C1 segment of cervical spinal cord (tissue), 14 donors: ENCODE data around the gene S1PR5.
"Not testable (repeated sequence)": the region's sequence is repeated elsewhere in the genome, so short reads cannot be mapped to it uniquely, and the experiment has no call there.

Experiments used
- DNase-seq, 14 donors: peaks; one replicate each; lab custom pipeline; 2025; lab: John Stamatoyannopoulos, UW

S1PR5 gene

GRCh38 chr19:10544753-10545251 is 27.6 kb upstream of the S1PR5 start:
- DNase-seq = peak in 1 of 14 donors; percentile 17

GRCh38 chr19:10544242-10544752 is 27.1 kb upstream of the S1PR5 start:
- peak in 1 of 14 donors; percentile 46 for DNase-seq

GRCh38 chr19:10543420-10544241 is 26.4 kb upstream of the S1PR5 start, which contains the start of gene ATG4D:
Gene ATG4D, plus strand, starts transcription at chr19:10543904. Its CDS starts 187 bp downstream, at chr19:10544091.
- DNase-seq = peak in 13 of 14 donors; percentile 23 to 87 (median 67)

- no peak for DNase-seq
Observed at GRCh38 chr19:10543059-10543419, 25.8 kb upstream of the S1PR5 start.

GRCh38 chr19:10539016-10539415 is 21.8 kb upstream of the S1PR5 start:
- not testable (repeated sequence) for DNase-seq

GRCh38 chr19:10538204-10538983 is 21.1 kb upstream of the S1PR5 start:
- no peak for DNase-seq

GRCh38 chr19:10537668-10538067 is 20.4 kb upstream of the S1PR5 start:
- DNase-seq = no peak

- no peak for DNase-seq
Observed at GRCh38 chr19:10535613-10536012, 18.4 kb upstream of the S1PR5 start.

- no peak for DNase-seq
Observed at GRCh38 chr19:10533646-10534386, 16.6 kb upstream of the S1PR5 start.

- no peak for DNase-seq
Observed at GRCh38 chr19:10532457-10532856, 15.2 kb upstream of the S1PR5 start.

GRCh38 chr19:10526887-10527286 is 9.6 kb upstream of the S1PR5 start:
- DNase-seq = not testable (repeated sequence)

- DNase-seq = no peak
Observed at GRCh38 chr19:10525636-10526035, 8.4 kb upstream of the S1PR5 start.

GRCh38 chr19:10523135-10523636 is 5.9 kb upstream of the S1PR5 start:
- DNase-seq = no peak

- no peak for DNase-seq
Observed at GRCh38 chr19:10521461-10522171, 4.4 kb upstream of the S1PR5 start.

- DNase-seq = no peak
Observed at GRCh38 chr19:10520652-10521318, 3.5 kb upstream of the S1PR5 start.

- no peak for DNase-seq
Observed at GRCh38 chr19:10519421-10519820, 2.2 kb upstream of the S1PR5 start.

- peak in 7 of 14 donors; percentile 16 to 51 (median 28) for DNase-seq
Observed at GRCh38 chr19:10518444-10519361, 1.5 kb upstream of the S1PR5 start.

GRCh38 chr19:10517760-10518443 is 655 bp upstream of the S1PR5 start:
- peak in 9 of 14 donors; percentile 48 to 82 (median 72) for DNase-seq
